Heart left ventricle (tissue), 16 donors: ENCODE measurements around the gene FAM131A. TPM values are rescaled to one million over a fixed set of nuclear protein-coding genes. Genes with fewer than 3 reads are reported as not detected.

Experiments
- ATAC-seq, 4 donors: fragments of 200-7000 bp; cut with Tn5 transposase; one replicate each; pipeline ENCODE4 v1.9.1; 2020 to 2022; ENCODE audit warnings: moderate library complexity in 4 of 4, mild to moderate bottlenecking in 3 of 4, moderate number of reproducible peaks in 1 of 4
- DNase-seq, 5 donors: peaks; one replicate each; pipeline ENCODE4 v3.0.0-alpha.2; 2020
- H3K27ac ChIP-seq, 12 donors: fragments of 200-600 bp; sonication (generic) in 4 of 12; one replicate each; pipeline versions ENCODE4 v1.5.0 to v1.8.0; 2016 to 2022; ENCODE audit warnings: mild to moderate bottlenecking in 2 of 12
- H3K27me3 ChIP-seq, 9 donors: fragments of 200-600 bp; sonication (generic) in 2 of 9; one replicate each; pipeline versions ENCODE4 v1.5.1 to v1.8.0; 2016 to 2022; ENCODE audit warnings: mild to moderate bottlenecking in 3 of 9
- H3K36me3 ChIP-seq, 9 donors: fragments of 200-600 bp; sonication (generic) in 2 of 9; one replicate each; pipeline versions ENCODE4 v1.5.0 to v1.8.0; 2018 to 2022; ENCODE audit warnings: mild to moderate bottlenecking in 2 of 9
- H3K4me1 ChIP-seq, 12 donors: fragments of 200-600 bp; sonication (generic) in 4 of 12; one replicate each; pipeline versions ENCODE4 v1.5.0 to v1.8.0; 2016 to 2022; ENCODE audit warnings: mild to moderate bottlenecking in 3 of 12
- H3K4me3 ChIP-seq, 12 donors: fragments of 200-600 bp; sonication (generic) in 4 of 12; one replicate each; pipeline versions ENCODE4 v1.5.0 to v1.8.0; 2017 to 2022; ENCODE audit warnings: mild to moderate bottlenecking in 9 of 12, moderate library complexity in 4 of 12
- H3K9me3 ChIP-seq, 12 donors: fragments of 200-600 bp; sonication (generic) in 4 of 12; one replicate each; pipeline versions ENCODE4 v1.5.0 to v1.8.0; 2016 to 2022; ENCODE audit warnings: mild to moderate bottlenecking in 1 of 12
- CTCF ChIP-seq, 12 donors: fragments of 200-600 bp; sonication (generic) in 4 of 12; IDR thresholded peaks; one replicate each; pipeline versions ENCODE4 v1.5.0 to v1.8.0; 2018 to 2022; ENCODE audit warnings: antibody characterized with exemption in 12 of 12, mild to moderate bottlenecking in 5 of 12
- POLR2A ChIP-seq, 2 donors: fragments of 450-650 bp; IDR thresholded peaks; one replicate each; pipeline ENCODE4 v1.6.1; 2017; ENCODE audit warnings: antibody characterized with exemption in 2 of 2, mild to moderate bottlenecking in 2 of 2, moderate library complexity in 2 of 2
- WGBS, 4 donors: extraction: QIAGEN DNeasy Blood & Tissue Kit in 2 of 4; methylation state at CpG; one replicate each; pipeline versions ENCODE4 v1.1.5 to v1.1.7; 2013 to 2018; 5-methylcytosine and 5-hydroxymethylcytosine counted together
- intact Hi-C, 10 donors: fragments of 100-400 bp; cut with DNase I; formaldehyde crosslinking; loops; one replicate each; pipeline versions ENCODE4 v1.11.1 to v1.14.2; 2022
- polyA plus RNA-seq, 2 donors: library from polyadenylated mRNA; stranded (reverse); fragments of 200-250 nt; gene quantifications; one replicate each; pipeline ENCODE4 v1.2.3, GENCODE V29; 2013
- total RNA-seq, 9 donors: library from RNA; depleted of rRNA in 2 of 9; stranded (reverse); fragments of >200 nt in 2 of 9; fragmentation: NEBNext Ultra II Directional in 3 of 9; extraction: Animal tissue kit (Norgen Biotek cat#: 25700) in 3 of 9; gene quantifications; one replicate each; pipeline versions ENCODE4 v1.1.0 to v1.2.4, GENCODE V29; 2016 to 2023
- donor health status: ischemic (EF 13 %, LVEDD 7.1; RV severe dilation, severe dysfunction).
- donor health status: healthy with polysubstance abuse.
- donor health status: DM: no; HTN: yes; CAD: no.
- donor health status: DM: no; HTN: no; CAD: no.
- donor health status: ischemic (EF 25% LVEDD 6.9; RV normal size, moderate dysfunction).
- donor health status: ischemic (EF 25% LVEDD 5.7; RV mildly dilated, moderate dysfunction).
- donor health status: healthy.
- donor health status: DM: yes; HTN: yes; CAD: no.
- donor health status: ischemic (EF 35%, LVEDD 5.7; RV mildly dilated, moderate dysfunction).
- donor health status: nonischemic (EF 11% LVEDD 7.7; RV severe dilation, severe dysfunction).
- donor health status: DM: yes; HTN: yes; CAD: no.
- donor health status: PGD.
- donor health status: ischemic (EF 29% LVEDD 5.4; RV normal size, mild dysfunction).
- donor health status: nonischemic (EF 23%, LVEDD 6.1; RV moderate dilation, normal function).

Gene FAM131A
- total and polyA plus RNA-seq, 11 donors: 21.9 to 53.2 (median 30.9) TPM

- TF ChIP-seq POLR2A (IDR thresholded peaks at IDR 0.05) (no peak), CTCF (IDR thresholded peaks at IDR 0.05) (no peak)
- 95 to 96% (median 95%) methylated on average over 12 of the region's 12 CpGs for WGBS, 4 donors
- DNase-seq (no peak), ATAC-seq (no peak)
- H3K27ac ChIP-seq: no peak overlapping the region
- no peaks in the 10 kb centered on the region for H3K9me3 ChIP-seq
- H3K27me3 ChIP-seq: no peaks in the 10 kb centered on the region
- intact Hi-C loops: loop anchor here in 1 of 10 donors (5.0 kb wide), 1 partner anchor 51 kb away; no protein-coding TSS in a partner anchor
- no peak overlapping the region for H3K4me3 ChIP-seq
- H3K36me3 ChIP-seq: peaks cover 0 to 13% (median 0%) of the 10 kb centered on the region in 9 donors
- H3K4me1 ChIP-seq: peaks cover 0 to 15% (median 11%) of the 10 kb centered on the region in 12 donors
These were observed 20.8 kb downstream of the FAM131A start for GRCh38 chr3:184358124-184358767.

- WGBS, 4 donors: 50 to 70% (median 61%) methylated on average over 11 to 14 of the region's 14 CpGs
- Histone ChIP-seq H3K36me3 (peaks cover 0 to 13% (median 0%) of the 10 kb centered on the region in 9 donors), H3K27me3 (no peaks in the 10 kb centered on the region), H3K4me1 (peaks cover 0 to 21% (median 17%) of the 10 kb centered on the region in 12 donors), H3K9me3 (no peaks in the 10 kb centered on the region), H3K27ac (no peak overlapping the region), H3K4me3 (no peak overlapping the region)
- no peak for DNase-seq
- ATAC-seq: no peak
- intact Hi-C loops: loop anchor here in 1 of 10 donors (5.0 kb wide), 1 partner anchor 52 kb away; no protein-coding TSS in a partner anchor
- TF ChIP-seq CTCF (IDR thresholded peaks at IDR 0.05) (no peak), POLR2A (IDR thresholded peaks at IDR 0.05) (no peak)
These were observed 21.5 kb downstream of the FAM131A start for GRCh38 chr3:184358921-184359350.

DNA sequence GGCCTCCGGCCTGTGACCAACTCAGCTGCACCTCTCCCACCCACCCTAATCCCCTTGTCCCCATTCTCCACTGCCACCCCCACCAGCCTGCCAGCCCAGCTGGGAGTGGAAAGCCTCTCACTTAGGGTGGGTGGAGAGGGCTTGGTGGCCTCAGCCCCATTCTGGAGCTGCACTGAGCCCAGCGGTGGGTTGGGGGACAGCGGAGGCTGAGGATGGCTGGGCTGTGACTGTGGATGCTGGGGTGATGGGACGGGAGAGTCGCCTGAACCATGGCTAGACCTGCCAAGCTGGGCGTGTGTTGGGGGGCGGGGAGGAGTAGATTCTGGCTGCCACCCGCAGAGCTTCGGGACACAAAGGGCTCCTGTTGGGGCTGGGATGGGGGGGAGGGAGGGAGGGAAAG lies 22.2 kb downstream of the FAM131A start:
- H3K36me3 ChIP-seq: peaks cover 0 to 13% (median 3%) of the 10 kb centered on the region in 9 donors
- peaks cover 0 to 28% (median 22%) of the 10 kb centered on the region in 12 donors for H3K4me1 ChIP-seq
- DNase-seq: peak in 1 of 5 donors; percentile 29
- no peak overlapping the region for H3K27ac ChIP-seq
- no peaks in the 10 kb centered on the region for H3K9me3 ChIP-seq
- no peak for TF ChIP-seq CTCF (IDR thresholded peaks at IDR 0.05)
- no peak for TF ChIP-seq POLR2A (IDR thresholded peaks at IDR 0.05)
- ATAC-seq: no peak
- 76 to 82% (median 79%) methylated on average over 9 of the region's 9 CpGs for WGBS, 4 donors
- no peaks in the 10 kb centered on the region for H3K27me3 ChIP-seq
- intact Hi-C loops: loop anchor here in 3 of 10 donors (5.0 to 10.0 kb wide), 5 partner anchors 45 to 418 kb away; partner anchors contain the start of gene EIF4G1 (in 1 of the 3)
- H3K4me3 ChIP-seq: no peak overlapping the region
